Endothelial cell (in vitro differentiated cells): ENCODE measurements around the gene UBA3. TPM values are rescaled to one million over a fixed set of nuclear protein-coding genes. Genes with fewer than 3 reads are reported as not detected.

Experiments
- DNase-seq: peaks from one replicate; pipeline ENCODE4 v3.0.0; 2021; ENCODE audit warnings: low spot score
- H3K27ac Mint-ChIP-seq: one replicate; pipeline ENCODE4 v1.8.0; 2021; ENCODE audit warnings: mixed read lengths, inconsistent platforms; ENCODE audit not compliant: unreplicated experiment
- H3K27me3 Mint-ChIP-seq: one replicate; pipeline ENCODE4 v1.8.0; 2021; ENCODE audit warnings: mild to moderate bottlenecking, moderate library complexity, mixed read lengths, inconsistent platforms; ENCODE audit not compliant: unreplicated experiment
- H3K36me3 Mint-ChIP-seq: one replicate; pipeline ENCODE4 v1.8.0; 2021; ENCODE audit warnings: mild to moderate bottlenecking, low read depth, mixed read lengths, inconsistent platforms; ENCODE audit not compliant: unreplicated experiment
- H3K4me1 Mint-ChIP-seq: one replicate; pipeline ENCODE4 v1.8.0; 2021; ENCODE audit warnings: mild to moderate bottlenecking, mixed read lengths, inconsistent platforms; ENCODE audit not compliant: unreplicated experiment
- H3K4me3 Mint-ChIP-seq: one replicate; pipeline ENCODE4 v1.8.0; 2021; ENCODE audit warnings: mild to moderate bottlenecking, mixed read lengths, inconsistent platforms; ENCODE audit not compliant: unreplicated experiment
- H3K9me3 Mint-ChIP-seq: one replicate; pipeline ENCODE4 v1.8.0; 2021; ENCODE audit warnings: mixed read lengths, inconsistent platforms; ENCODE audit not compliant: unreplicated experiment
- total RNA-seq: library from RNA; stranded (reverse); fragmentation: NEBNext Ultra II Directional; extraction: Animal tissue kit (Norgen Biotek cat#: 25700); gene quantifications from one replicate; pipeline ENCODE4 v1.2.1, GENCODE V29; 2021; ENCODE audit not compliant: unreplicated experiment
- TF ChIP-seq, protein P1 (sequence below): fragments of 200-600 bp; sonication (generic); IDR thresholded peaks from one replicate; pipeline ENCODE4 v1.5.0; 2021; ENCODE audit warnings: antibody characterized with exemption; ENCODE audit not compliant: unreplicated experiment

UBA3 gene
- total RNA-seq, 1 donor from 2014 or later: 58.9 TPM

DNA sequence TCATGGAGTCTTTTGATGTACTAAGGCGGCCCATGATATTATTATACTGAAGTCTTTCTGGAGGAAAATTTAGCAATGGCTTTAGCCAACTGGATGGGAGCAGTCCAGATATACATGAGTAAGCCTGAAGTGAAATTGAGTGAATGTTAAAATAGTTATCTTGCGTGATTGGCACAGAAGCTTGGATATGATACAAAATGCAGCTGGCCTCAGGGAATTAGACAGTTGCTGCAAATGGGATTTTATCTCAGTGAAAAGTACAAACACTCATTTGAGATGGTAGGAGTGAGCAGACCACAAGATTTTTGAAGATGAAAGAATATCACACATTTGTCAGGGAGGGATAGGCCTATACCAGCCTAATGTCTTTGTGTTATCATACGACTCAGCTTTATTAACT lies 33.4 kb upstream of the UBA3 start:
- no peak overlapping the region for H3K4me3 Mint-ChIP-seq

GRCh38 chr3:69110941-69111546 lies 30.9 kb upstream of the UBA3 start:
- no peaks in the 10 kb centered on the region for H3K9me3 Mint-ChIP-seq
- H3K4me3 Mint-ChIP-seq: no peak overlapping the region
- no peak for DNase-seq
- peaks cover 11% of the 10 kb centered on the region for H3K4me1 Mint-ChIP-seq
- H3K36me3 Mint-ChIP-seq: no peaks in the 10 kb centered on the region
- TF ChIP-seq, protein P1, sequence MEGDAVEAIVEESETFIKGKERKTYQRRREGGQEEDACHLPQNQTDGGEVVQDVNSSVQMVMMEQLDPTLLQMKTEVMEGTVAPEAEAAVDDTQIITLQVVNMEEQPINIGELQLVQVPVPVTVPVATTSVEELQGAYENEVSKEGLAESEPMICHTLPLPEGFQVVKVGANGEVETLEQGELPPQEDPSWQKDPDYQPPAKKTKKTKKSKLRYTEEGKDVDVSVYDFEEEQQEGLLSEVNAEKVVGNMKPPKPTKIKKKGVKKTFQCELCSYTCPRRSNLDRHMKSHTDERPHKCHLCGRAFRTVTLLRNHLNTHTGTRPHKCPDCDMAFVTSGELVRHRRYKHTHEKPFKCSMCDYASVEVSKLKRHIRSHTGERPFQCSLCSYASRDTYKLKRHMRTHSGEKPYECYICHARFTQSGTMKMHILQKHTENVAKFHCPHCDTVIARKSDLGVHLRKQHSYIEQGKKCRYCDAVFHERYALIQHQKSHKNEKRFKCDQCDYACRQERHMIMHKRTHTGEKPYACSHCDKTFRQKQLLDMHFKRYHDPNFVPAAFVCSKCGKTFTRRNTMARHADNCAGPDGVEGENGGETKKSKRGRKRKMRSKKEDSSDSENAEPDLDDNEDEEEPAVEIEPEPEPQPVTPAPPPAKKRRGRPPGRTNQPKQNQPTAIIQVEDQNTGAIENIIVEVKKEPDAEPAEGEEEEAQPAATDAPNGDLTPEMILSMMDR: no peak
- no peak overlapping the region for H3K27ac Mint-ChIP-seq
- no peaks in the 10 kb centered on the region for H3K27me3 Mint-ChIP-seq

More for the DNA sequence above, 33.4 kb upstream of the UBA3 start:
- H3K27me3 Mint-ChIP-seq: no peaks in the 10 kb centered on the region
- TF ChIP-seq, protein P1: no peak
- no peaks in the 10 kb centered on the region for H3K36me3 Mint-ChIP-seq
- no peaks in the 10 kb centered on the region for H3K9me3 Mint-ChIP-seq
- no peak for DNase-seq
- H3K27ac Mint-ChIP-seq: no peak overlapping the region
- peaks cover 3% of the 10 kb centered on the region for H3K4me1 Mint-ChIP-seq

GRCh38 chr3:69108811-69109210 lies 28.6 kb upstream of the UBA3 start:
- DNase-seq: no peak
- H3K4me3 Mint-ChIP-seq: no peak overlapping the region
- TF ChIP-seq, protein P1: no peak
- no peaks in the 10 kb centered on the region for H3K9me3 Mint-ChIP-seq
- no peak overlapping the region for H3K27ac Mint-ChIP-seq
- peaks cover 17% of the 10 kb centered on the region for H3K4me1 Mint-ChIP-seq
- no peaks in the 10 kb centered on the region for H3K27me3 Mint-ChIP-seq
- H3K36me3 Mint-ChIP-seq: peaks cover 5% of the 10 kb centered on the region

- Mint-ChIP-seq H3K4me3 (no peak overlapping the region), H3K27ac (no peak overlapping the region), H3K4me1 (peaks cover 20% of the 10 kb centered on the region), H3K36me3 (peaks cover 5% of the 10 kb centered on the region), H3K27me3 (no peaks in the 10 kb centered on the region), H3K9me3 (no peaks in the 10 kb centered on the region)
- no peak for DNase-seq
- TF ChIP-seq, protein P1: no peak
Measured at GRCh38 chr3:69107841-69108240, 27.7 kb upstream of the UBA3 start.

DNA sequence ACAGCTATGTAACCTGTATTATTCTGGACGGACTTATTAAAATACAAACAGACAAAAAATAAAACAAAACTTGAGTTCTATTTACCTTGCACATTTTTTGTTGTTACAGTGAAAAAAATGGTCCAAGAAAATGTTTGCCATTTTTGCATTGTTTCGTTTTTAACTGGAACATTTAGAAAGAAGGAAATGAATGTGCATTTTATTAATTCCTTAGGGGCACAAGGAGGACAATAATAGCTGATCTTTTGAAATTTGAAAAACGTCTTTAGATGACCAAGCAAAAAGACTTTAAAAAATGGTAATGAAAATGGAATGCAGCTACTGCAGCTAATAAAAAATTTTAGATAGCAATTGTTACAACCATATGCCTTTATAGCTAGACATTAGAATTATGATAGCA lies 25.2 kb upstream of the UBA3 start:
- H3K4me1 Mint-ChIP-seq: peaks cover 20% of the 10 kb centered on the region
- no peak overlapping the region for H3K27ac Mint-ChIP-seq
- no peaks in the 10 kb centered on the region for H3K27me3 Mint-ChIP-seq
- H3K36me3 Mint-ChIP-seq: peaks cover 9% of the 10 kb centered on the region
- H3K4me3 Mint-ChIP-seq: no peak overlapping the region
- TF ChIP-seq, protein P1: no peak
- H3K9me3 Mint-ChIP-seq: no peaks in the 10 kb centered on the region
- DNase-seq: no peak
